ENCODE data around the gene LMOD2.

LMOD2 gene

DNA sequence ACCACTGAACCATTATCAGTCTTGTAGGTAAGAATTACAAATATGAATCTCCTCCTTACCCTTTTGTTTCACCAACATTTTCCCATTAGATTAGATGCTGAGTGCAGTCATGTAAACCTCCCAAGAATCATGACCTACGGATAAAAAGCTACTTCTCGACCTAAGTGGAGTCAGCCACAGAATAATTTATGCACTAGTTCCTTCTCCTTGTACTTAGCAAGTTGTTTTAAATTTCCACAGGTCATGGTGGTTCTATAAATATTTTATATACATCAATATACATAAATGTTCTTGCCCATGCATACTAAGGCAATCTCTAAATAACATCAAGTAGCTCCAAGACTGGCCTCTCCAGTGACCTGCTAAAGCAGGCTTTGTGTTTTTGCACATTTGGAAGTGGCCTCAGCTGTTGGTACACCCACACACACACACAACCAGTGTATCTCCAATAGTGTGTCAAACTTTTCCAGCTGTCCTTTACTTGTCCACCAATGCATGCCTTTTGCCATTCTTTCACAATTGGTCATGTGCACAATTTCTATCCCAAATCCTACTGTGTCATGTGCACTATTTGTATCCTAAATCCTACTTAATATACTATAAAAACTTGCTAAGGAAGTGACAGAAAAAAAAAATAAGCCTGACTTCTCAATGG, 21.5 kb downstream of the LMOD2 start:
- no peaks in the 10 kb centered on the region for H3K9me3 ChIP-seq (replicated peaks; ENCODE audit: low read length)
- H3K4me3 ChIP-seq (ENCODE audit: low read length), result no peak overlapping the region
- no peak overlapping the region for H3K4me2 ChIP-seq (ENCODE audit: low read length)
- peaks cover 7% of the 10 kb centered on the region for H3K36me3 ChIP-seq (ENCODE audit: insufficient read depth, low read length)
- H3K4me1 ChIP-seq (ENCODE audit: control insufficient read depth, insufficient read depth, low read length), result peaks cover 29% of the 10 kb centered on the region
- no peak overlapping the region for H3K9ac ChIP-seq (ENCODE audit: low read depth, low read length)
- no peaks in the 10 kb centered on the region for H3K27me3 ChIP-seq (ENCODE audit: control insufficient read depth, insufficient read depth, low read length)

DNA sequence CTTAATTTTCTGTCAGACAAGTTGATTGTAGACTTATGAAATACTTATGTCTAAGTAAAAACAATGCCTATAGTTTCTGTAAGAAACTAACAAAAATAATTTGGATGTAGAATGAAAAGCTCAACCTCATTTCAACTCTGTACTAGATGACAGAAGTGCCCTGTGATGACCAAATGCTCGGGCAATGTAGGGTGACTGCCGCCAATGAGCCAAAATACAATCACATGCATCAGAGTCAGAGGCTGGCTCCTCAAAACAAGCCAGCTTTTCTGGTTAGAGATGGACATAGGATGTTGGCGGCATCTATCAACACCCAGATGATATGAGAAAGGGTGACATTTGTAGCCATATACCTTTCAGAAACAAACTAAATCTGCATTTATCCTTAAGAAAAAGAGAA, 23.9 kb downstream of the LMOD2 start:
- no peaks in the 10 kb centered on the region for H3K27me3 ChIP-seq (ENCODE audit: control insufficient read depth, insufficient read depth, low read length)
- no peak overlapping the region for H3K4me2 ChIP-seq (ENCODE audit: low read length)
- no peaks in the 10 kb centered on the region for H3K9me3 ChIP-seq (replicated peaks; ENCODE audit: low read length)
- H3K9ac ChIP-seq (ENCODE audit: low read depth, low read length), result no peak overlapping the region
- peaks cover 16% of the 10 kb centered on the region for H3K36me3 ChIP-seq (ENCODE audit: insufficient read depth, low read length)
- no peak overlapping the region for H3K4me3 ChIP-seq (ENCODE audit: low read length)
- H3K4me1 ChIP-seq (ENCODE audit: control insufficient read depth, insufficient read depth, low read length), result peaks cover 23% of the 10 kb centered on the region

DNA sequence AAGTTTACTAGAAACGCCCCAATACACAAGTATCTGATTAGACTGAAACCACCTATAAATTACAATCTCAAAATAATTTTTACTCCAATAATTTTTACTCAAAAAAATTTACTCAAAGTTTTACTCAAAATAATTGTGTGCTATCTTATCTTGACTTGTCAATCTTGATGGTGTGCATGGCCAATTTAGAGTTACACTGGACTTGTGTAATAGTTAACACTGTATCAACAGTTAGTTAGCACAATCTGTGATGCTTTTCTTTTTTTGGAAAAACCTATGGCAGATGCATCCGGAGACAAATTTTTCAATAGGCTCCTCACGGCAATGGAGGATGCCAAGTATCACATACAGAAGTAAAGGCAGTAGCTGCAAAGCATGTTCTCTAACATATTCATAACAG, 24.9 kb downstream of the LMOD2 start:
- peaks cover 20% of the 10 kb centered on the region for H3K4me1 ChIP-seq (ENCODE audit: control insufficient read depth, insufficient read depth, low read length)
- H3K4me3 ChIP-seq (ENCODE audit: low read length), result no peak overlapping the region
- H3K4me2 ChIP-seq (ENCODE audit: low read length), result no peak overlapping the region
- H3K36me3 ChIP-seq (ENCODE audit: insufficient read depth, low read length), result peaks cover 16% of the 10 kb centered on the region
- no peak overlapping the region for H3K9ac ChIP-seq (ENCODE audit: low read depth, low read length)
- H3K9me3 ChIP-seq (replicated peaks; ENCODE audit: low read length), result no peaks in the 10 kb centered on the region
- no peaks in the 10 kb centered on the region for H3K27me3 ChIP-seq (ENCODE audit: control insufficient read depth, insufficient read depth, low read length)

DNA sequence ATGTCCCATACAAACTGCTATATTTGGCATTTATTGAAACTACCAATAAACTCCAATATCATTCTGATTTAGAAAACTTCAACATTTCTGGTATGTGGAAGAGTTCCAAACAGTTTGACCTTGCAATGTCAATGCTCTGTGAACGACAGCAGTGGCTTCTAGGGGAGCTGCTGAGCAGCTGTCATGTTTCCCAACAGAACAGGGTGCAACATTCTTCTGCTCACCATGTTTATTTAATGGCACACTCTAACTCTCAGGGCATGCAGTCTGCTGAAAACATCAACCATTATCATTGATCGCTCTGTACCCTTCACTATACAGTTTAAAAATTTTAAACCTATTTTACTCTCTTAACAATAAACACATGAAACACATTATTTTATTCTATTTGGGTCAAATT, 25.9 kb downstream of the LMOD2 start:
- Histone ChIP-seq H3K4me1 (ENCODE audit: control insufficient read depth, insufficient read depth, low read length) (peaks cover 15% of the 10 kb centered on the region), H3K4me3 (ENCODE audit: low read length) (no peak overlapping the region), H3K27me3 (ENCODE audit: control insufficient read depth, insufficient read depth, low read length) (no peaks in the 10 kb centered on the region), H3K9ac (ENCODE audit: low read depth, low read length) (no peak overlapping the region), H3K36me3 (ENCODE audit: insufficient read depth, low read length) (peaks cover 16% of the 10 kb centered on the region), H3K9me3 (replicated peaks; ENCODE audit: low read length) (no peaks in the 10 kb centered on the region), H3K4me2 (ENCODE audit: low read length) (no peak overlapping the region)

DNA sequence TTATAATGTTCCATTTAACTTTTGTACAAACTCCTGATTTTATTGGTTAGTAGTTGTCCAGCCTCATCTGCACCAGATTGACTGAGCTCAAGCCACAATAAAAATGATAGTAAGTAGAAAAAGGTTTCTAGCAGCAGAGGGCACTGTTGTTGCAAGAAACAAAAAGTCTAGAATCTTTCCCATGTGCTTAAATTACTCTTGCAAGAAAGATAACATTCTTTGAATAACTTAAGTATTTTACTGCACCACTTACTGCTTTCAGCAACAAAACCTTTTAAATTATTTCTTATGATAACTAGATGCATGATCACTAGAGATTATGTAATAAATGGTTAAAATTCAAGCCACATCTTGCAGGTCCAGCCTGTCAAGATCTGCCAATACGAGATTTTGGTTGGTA, 27.0 kb downstream of the LMOD2 start:
- H3K27me3 ChIP-seq (ENCODE audit: control insufficient read depth, insufficient read depth, low read length), result no peaks in the 10 kb centered on the region
- H3K4me2 ChIP-seq (ENCODE audit: low read length), result no peak overlapping the region
- no peak overlapping the region for H3K4me3 ChIP-seq (ENCODE audit: low read length)
- peaks cover 16% of the 10 kb centered on the region for H3K36me3 ChIP-seq (ENCODE audit: insufficient read depth, low read length)
- no peak overlapping the region for H3K9ac ChIP-seq (ENCODE audit: low read depth, low read length)
- H3K9me3 ChIP-seq (replicated peaks; ENCODE audit: low read length), result no peaks in the 10 kb centered on the region
- H3K4me1 ChIP-seq (ENCODE audit: control insufficient read depth, insufficient read depth, low read length), result peaks cover 14% of the 10 kb centered on the region

DNA sequence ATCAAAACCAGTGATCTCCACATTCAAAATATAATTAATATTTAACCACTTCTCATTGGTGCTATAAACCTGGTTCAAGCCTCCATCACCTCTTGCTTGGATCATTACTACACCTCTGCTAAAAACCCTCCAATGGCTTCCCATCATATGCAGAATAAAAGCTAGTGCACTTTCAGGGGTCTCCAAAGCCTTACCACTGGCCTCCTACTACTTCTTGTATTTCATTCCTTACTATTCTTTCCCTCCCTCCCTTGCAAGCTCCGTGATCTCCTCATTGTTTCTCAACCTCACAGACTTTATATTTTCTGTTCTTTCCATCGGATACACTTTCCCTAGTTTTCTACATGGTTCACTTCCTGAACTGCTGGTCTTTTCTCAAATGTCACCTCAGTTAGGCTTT, 31.5 kb downstream of the LMOD2 start:
- Histone ChIP-seq H3K4me2 (ENCODE audit: low read length) (no peak overlapping the region), H3K36me3 (ENCODE audit: insufficient read depth, low read length) (peaks cover 40% of the 10 kb centered on the region), H3K27me3 (ENCODE audit: control insufficient read depth, insufficient read depth, low read length) (no peaks in the 10 kb centered on the region)

DNA sequence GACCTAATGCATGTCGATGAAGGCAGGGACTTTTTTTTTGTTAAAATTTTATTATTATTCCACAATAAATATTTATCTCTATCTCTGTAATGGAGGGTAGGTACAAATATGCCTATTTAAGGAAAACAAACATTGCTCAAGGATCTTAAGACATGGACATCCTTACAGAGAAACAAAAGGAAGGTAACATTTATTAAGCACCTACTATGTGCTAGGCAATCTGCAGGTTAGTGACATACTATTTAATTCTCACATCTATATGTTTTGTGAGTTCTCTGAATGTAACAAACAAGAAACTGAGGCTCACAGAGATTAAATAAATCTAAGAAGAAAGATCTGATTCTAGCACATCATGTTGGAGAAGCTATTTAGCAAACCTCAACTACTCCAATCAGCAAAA, 32.1 kb downstream of the LMOD2 start:
- Histone ChIP-seq H3K4me2 (ENCODE audit: low read length) (no peak overlapping the region), H3K4me3 (ENCODE audit: low read length) (no peak overlapping the region), H3K27me3 (ENCODE audit: control insufficient read depth, insufficient read depth, low read length) (no peaks in the 10 kb centered on the region), H3K9me3 (replicated peaks; ENCODE audit: low read length) (no peaks in the 10 kb centered on the region), H3K9ac (ENCODE audit: low read depth, low read length) (no peak overlapping the region), H3K36me3 (ENCODE audit: insufficient read depth, low read length) (peaks cover 43% of the 10 kb centered on the region), H3K4me1 (ENCODE audit: control insufficient read depth, insufficient read depth, low read length) (no peaks in the 10 kb centered on the region)

More for the DNA sequence above, 31.5 kb downstream of the LMOD2 start:
- Histone ChIP-seq H3K9ac (ENCODE audit: low read depth, low read length) (no peak overlapping the region), H3K4me3 (ENCODE audit: low read length) (no peak overlapping the region), H3K9me3 (replicated peaks; ENCODE audit: low read length) (no peaks in the 10 kb centered on the region), H3K4me1 (ENCODE audit: control insufficient read depth, insufficient read depth, low read length) (no peaks in the 10 kb centered on the region)

DNA sequence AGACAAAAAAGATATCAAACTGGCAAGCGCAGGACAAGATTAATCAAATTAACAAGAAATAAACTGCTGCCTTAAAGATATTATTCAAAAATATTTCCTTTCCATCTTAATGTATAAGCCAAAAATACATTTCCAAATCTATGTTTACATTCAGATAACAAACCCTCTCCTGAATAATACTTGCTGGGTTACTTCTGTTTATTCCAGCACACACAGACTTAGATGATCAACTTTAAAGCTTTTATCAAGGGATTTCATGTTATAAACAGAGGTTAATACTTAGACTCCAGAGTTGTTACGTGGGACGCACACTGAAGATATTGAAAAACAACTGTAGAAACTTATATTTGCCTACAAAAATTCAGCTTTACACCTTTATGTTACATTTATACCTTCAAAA, 33.6 kb downstream of the LMOD2 start:
- Histone ChIP-seq H3K4me2 (ENCODE audit: low read length) (no peak overlapping the region), H3K36me3 (ENCODE audit: insufficient read depth, low read length) (peaks cover 47% of the 10 kb centered on the region), H3K9ac (ENCODE audit: low read depth, low read length) (no peak overlapping the region), H3K4me3 (ENCODE audit: low read length) (no peak overlapping the region), H3K27me3 (ENCODE audit: control insufficient read depth, insufficient read depth, low read length) (no peaks in the 10 kb centered on the region), H3K4me1 (ENCODE audit: control insufficient read depth, insufficient read depth, low read length) (no peaks in the 10 kb centered on the region), H3K9me3 (replicated peaks; ENCODE audit: low read length) (no peaks in the 10 kb centered on the region)

DNA sequence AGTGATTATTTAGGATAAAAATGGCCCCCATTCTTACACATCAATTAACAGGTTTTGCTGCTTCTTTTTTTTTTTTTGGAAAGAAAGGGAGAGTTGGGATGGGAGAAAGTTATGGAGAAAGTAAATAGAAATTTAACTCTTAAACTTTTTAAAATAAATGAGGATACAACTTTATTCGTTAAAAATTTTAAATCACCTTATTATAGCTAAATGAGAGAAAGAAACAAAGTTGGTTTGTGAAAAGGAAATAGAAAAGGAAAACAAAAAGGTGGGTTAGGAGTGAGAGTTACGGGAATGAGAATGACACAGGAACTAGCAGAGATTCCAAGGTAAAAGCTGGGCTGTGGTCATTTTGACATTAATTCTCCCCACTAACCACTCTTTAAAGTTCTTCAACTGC, 34.9 kb downstream of the LMOD2 start:
- Histone ChIP-seq H3K27me3 (ENCODE audit: control insufficient read depth, insufficient read depth, low read length) (no peaks in the 10 kb centered on the region), H3K4me1 (ENCODE audit: control insufficient read depth, insufficient read depth, low read length) (no peaks in the 10 kb centered on the region), H3K4me3 (ENCODE audit: low read length) (no peak overlapping the region), H3K9ac (ENCODE audit: low read depth, low read length) (no peak overlapping the region), H3K9me3 (replicated peaks; ENCODE audit: low read length) (no peaks in the 10 kb centered on the region), H3K36me3 (ENCODE audit: insufficient read depth, low read length) (peaks cover 55% of the 10 kb centered on the region), H3K4me2 (ENCODE audit: low read length) (no peak overlapping the region)

DNA sequence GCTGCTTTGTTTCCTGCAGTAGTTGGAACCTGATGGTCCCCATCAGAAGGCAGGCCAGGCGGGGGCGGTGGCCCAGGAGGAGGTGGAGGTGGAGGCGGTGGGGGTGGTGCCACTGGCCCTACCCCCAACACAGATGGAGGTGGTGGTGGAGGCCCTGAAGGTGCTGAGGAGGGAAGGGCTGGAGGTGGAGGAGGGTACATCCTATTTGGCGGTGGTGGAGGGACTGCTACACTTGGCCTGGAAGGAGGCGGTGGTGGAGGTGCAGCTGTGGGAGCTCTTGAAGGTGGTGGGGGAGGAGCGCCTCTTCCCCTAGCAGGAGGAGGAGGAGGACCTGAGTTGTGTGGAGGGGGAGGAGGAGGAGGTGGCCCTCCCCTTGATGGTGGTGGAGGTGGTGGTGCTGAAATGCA, 36.8 kb downstream of the LMOD2 start:
- H3K36me3 ChIP-seq (ENCODE audit: insufficient read depth, low read length), result peaks cover 66% of the 10 kb centered on the region
- H3K9me3 ChIP-seq (replicated peaks; ENCODE audit: low read length), result no peaks in the 10 kb centered on the region
- H3K9ac ChIP-seq (ENCODE audit: low read depth, low read length), result no peak overlapping the region
- H3K4me2 ChIP-seq (ENCODE audit: low read length), result no peak overlapping the region
- H3K4me1 ChIP-seq (ENCODE audit: control insufficient read depth, insufficient read depth, low read length), result no peaks in the 10 kb centered on the region
- no peak overlapping the region for H3K4me3 ChIP-seq (ENCODE audit: low read length)
- no peaks in the 10 kb centered on the region for H3K27me3 ChIP-seq (ENCODE audit: control insufficient read depth, insufficient read depth, low read length)

DNA sequence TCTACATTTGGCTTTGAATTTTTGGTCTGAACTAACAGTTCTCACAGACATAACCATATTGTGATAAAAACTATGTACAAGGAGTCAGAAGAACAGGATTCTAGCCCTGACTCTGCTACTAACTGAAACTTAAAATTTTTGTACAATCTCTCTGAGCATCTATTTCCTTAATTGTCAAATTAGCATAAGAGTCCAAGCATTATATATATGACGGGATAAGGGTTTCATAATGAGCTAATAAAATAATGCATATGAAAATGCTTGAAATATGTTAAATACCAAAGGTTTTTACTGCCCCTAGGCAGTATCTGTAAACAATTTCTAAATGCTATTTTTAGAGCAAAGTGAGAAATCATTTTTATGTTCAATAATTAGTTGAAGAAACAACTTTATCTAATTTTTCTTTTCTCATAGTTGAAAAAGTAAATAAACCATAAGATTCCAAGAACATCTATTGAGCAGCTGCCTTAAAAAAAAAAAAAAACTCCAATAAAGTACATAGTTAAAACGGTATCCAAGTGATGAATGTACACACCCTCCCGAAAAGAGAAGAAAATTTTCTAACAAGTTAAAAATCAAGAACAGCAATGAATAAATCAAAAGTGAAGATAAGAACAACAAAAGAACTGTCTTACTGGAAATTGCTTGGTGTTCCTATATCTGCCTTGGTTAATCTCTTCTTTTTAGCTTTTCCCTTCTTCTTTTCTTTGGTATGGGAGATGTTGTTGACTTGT, 40.4 kb downstream of the LMOD2 start:
- Histone ChIP-seq H3K27me3 (ENCODE audit: control insufficient read depth, insufficient read depth, low read length) (no peaks in the 10 kb centered on the region), H3K9me3 (replicated peaks; ENCODE audit: low read length) (no peaks in the 10 kb centered on the region)

More for the DNA sequence above, 40.4 kb downstream of the LMOD2 start:
- Histone ChIP-seq H3K36me3 (ENCODE audit: insufficient read depth, low read length) (peaks cover 51% of the 10 kb centered on the region), H3K4me1 (ENCODE audit: control insufficient read depth, insufficient read depth, low read length) (no peaks in the 10 kb centered on the region), H3K9ac (ENCODE audit: low read depth, low read length) (no peak overlapping the region), H3K4me3 (ENCODE audit: low read length) (no peak overlapping the region), H3K4me2 (ENCODE audit: low read length) (no peak overlapping the region)

Data from skeletal muscle satellite cell (primary cell).